LNCaP clone FGC (cell line): ENCODE data around the gene DBI.

ENCODE experiments used
- DNase-seq: peaks from one replicate; pipeline ENCODE4 v3.0.0-alpha.2; 2011; ENCODE audit warnings: low read depth
- H3K4me3 ChIP-seq: 2 replicates; pipeline ENCODE4 v1.5.1; 2011; ENCODE audit warnings: mild to moderate bottlenecking, low read depth, low read length, control low read depth
- CTCF ChIP-seq: IDR thresholded peaks from 2 replicates; pipeline ENCODE4 v1.5.1; 2012; ENCODE audit warnings: mild to moderate bottlenecking; ENCODE audit not compliant: control insufficient read depth, insufficient read depth; ENCODE audit errors: extremely low read depth

DBI gene

DNA sequence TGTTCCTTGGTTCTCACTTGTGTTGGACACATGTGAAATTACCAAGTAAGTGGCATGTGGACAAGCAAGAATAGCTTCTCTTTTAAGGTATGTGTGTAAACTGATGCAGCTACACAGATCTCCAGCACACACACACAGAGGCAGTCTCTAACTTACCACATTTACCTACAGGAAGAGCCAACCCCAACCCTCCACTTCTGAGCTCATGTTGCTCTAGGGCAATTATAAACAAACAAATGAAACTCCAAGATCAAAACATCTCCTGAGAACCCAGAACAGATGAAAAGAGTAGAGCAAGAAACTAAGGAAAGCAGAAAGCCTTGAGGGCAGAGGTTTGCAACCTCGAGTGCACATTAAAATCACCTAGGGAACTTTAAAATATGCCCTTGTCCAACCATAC, 48.9 kb downstream of the DBI start:
- TF ChIP-seq CTCF, result no peak
- H3K4me3 ChIP-seq, result no peak overlapping the region
- DNase-seq, result no peak

- no peak overlapping the region for H3K4me3 ChIP-seq
- no peak for TF ChIP-seq CTCF
Measured at GRCh38 chr2:119416299-119416923, 49.6 kb downstream of the DBI start.

GRCh38 chr2:119417908-119418307, 51.1 kb downstream of the DBI start:
- no peak for TF ChIP-seq CTCF
- H3K4me3 ChIP-seq, result no peak overlapping the region
- no peak for DNase-seq

More at GRCh38 chr2:119416299-119416923, 49.6 kb downstream of the DBI start:
- no peak for DNase-seq

DNA sequence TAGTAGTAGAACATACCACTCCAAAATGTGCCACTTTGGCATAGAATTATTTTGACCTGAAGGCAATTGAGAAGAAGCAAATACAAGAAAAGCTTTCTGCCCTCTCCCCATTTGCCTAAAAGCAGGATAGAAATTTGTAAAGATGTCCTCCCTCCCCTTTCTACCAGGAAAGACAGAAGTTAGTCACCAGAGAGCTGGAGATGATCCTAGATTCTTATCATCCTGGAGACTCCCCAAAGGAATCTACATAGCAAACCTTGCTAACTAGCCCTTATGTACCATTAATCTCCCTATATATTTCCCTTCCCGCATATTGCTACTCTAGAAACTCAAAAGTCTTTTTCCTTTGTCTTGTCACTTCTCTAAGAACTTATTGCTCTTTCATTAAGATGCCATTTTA, 52.3 kb downstream of the DBI start:
- H3K4me3 ChIP-seq, result no peak overlapping the region
- TF ChIP-seq CTCF, result no peak

GRCh38 chr2:119419803-119420508, 53.2 kb downstream of the DBI start:
- no peak for TF ChIP-seq CTCF
- no peak overlapping the region for H3K4me3 ChIP-seq
- DNase-seq, result no peak

More for the DNA sequence above, 52.3 kb downstream of the DBI start:
- peak; percentile 37 for DNase-seq

DNA sequence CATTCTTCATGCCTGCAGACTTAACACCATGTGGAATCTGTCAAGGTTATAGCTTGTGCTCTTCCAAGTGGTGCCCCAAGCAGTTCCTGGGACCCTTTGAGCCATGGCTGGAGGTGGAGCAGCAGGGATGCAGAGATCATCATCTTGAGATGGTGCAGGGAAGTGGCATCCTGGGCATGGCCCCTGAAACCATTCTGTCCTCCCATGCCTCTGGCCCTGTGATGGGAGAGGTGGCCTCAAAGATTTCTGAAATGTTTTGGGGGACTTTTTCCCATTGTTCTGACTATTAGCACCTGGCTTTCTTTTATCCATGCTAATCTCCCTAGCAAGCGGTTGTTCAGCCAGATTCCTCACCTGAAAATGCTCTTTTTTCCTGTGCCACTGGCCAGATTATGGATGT, 54.5 kb downstream of the DBI start:
- H3K4me3 ChIP-seq, result no peak overlapping the region
- TF ChIP-seq CTCF, result no peak
- DNase-seq, result no peak
